Cardiac fibroblast (primary cell): ENCODE data around the gene OR1L8.
"Not testable (repeated sequence)": the region's sequence is repeated elsewhere in the genome, so short reads cannot be mapped to it uniquely, and the experiment has no call there.

Experiments
- DNase-seq, 2 donors: peaks; one replicate each; pipeline versions ENCODE4 v3.0.0 to v3.0.0-alpha.2; 2010; ENCODE audit warnings: low read depth in 2 of 2
- H3K4me3 ChIP-seq, 2 donors: replicated peaks in 1 of 2; 1 replicate in 1 of 2; 2 replicates in 1 of 2; pipeline ENCODE4 v1.5.1; 2011; ENCODE audit warnings: low read depth in 2 of 2, low read length in 2 of 2, mild to moderate bottlenecking in 2 of 2, moderate library complexity in 1 of 2
- CTCF ChIP-seq: IDR thresholded peaks from one replicate; pipeline ENCODE4 v1.5.1; 2011; ENCODE audit warnings: low read depth, mild to moderate bottlenecking, low read length, inconsistent platforms

OR1L8 gene, protein sequence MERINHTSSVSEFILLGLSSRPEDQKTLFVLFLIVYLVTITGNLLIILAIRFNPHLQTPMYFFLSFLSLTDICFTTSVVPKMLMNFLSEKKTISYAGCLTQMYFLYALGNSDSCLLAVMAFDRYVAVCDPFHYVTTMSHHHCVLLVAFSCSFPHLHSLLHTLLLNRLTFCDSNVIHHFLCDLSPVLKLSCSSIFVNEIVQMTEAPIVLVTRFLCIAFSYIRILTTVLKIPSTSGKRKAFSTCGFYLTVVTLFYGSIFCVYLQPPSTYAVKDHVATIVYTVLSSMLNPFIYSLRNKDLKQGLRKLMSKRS

GRCh38 chr9:122583284-122583683, at the start of gene OR1L8:
Gene OR1L8, minus strand, starts transcription at chr9:122583384. Its CDS starts 14,907 bp downstream, at chr9:122568477.
- not testable (repeated sequence) for H3K4me3 ChIP-seq, DNase-seq

DNA sequence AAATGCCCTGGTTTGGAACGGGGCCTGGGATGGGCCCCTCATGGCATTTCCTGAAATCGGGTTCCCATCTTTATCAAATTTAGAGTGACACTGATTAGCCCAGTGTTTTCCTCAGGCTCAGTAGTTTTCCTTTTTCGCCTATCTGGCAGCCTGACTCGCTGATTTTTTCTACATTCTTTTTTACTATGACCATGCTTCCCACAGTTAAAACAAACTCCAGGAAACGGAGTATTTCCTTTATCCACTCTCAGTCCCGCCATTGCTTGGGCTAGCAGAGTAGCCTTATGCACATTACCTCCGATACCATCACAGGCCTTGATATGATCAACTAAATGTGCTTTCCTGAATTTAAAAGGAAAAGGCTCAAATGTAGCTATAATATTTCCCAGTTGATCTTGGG, 36.8 kb upstream of the OR1L8 start:
- no peak for TF ChIP-seq CTCF
- DNase-seq, result no peak
- no peak overlapping the region for H3K4me3 ChIP-seq

- TF ChIP-seq CTCF, result no peak
- no peak for DNase-seq
- no peak within 1 kb of the TSS for H3K4me3 ChIP-seq
These were observed 31.2 kb upstream of the OR1L8 start, which contains the start of gene OR1Q1 for GRCh38 chr9:122614362-122614761. Gene OR1Q1, plus strand, starts transcription at chr9:122614738. Its CDS starts 0 bp downstream, at chr9:122614738.

DNA sequence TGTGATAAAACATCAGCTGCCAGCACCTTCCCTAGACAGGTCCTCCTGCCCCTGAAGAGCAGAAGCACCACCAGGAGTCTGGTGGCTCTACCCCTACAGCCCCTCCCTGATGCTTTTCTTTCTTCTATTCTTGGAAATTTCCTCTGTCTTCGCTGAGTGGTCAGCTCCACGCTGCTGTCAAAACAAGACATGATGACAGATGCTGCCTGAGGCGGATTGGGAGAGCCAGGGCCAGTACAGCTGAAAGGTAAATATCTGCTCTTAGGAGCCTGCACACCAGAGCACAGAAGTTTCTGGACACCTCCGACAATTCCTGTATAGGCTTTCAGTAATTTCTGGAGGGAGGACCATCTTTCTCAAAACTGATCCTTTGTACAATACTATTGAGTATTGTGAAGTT, 26.6 kb upstream of the OR1L8 start:
- H3K4me3 ChIP-seq, result no peak overlapping the region
- no peak for DNase-seq
- no peak for TF ChIP-seq CTCF

DNA sequence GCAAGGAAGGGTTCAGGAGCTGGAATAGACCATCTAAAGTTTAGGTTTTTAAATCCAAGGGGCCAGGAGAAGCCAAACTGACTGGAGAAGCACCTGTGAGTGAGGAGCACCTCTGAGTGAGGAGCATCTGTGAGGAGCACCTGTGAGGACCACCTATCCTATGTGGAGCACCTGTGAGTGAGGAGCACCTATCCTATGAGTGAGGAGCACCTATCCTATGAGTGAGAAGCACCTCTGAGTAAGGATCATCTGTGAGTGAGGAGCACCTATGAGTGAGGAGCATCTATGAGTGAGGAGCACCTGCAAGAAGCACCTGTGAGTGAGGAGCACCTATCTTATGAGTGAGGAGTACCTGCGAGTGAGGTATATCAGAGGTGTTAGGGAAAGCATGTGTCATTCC, 23.4 kb upstream of the OR1L8 start:
- no peak for TF ChIP-seq CTCF
- no peak overlapping the region for H3K4me3 ChIP-seq
- no peak for DNase-seq

DNA sequence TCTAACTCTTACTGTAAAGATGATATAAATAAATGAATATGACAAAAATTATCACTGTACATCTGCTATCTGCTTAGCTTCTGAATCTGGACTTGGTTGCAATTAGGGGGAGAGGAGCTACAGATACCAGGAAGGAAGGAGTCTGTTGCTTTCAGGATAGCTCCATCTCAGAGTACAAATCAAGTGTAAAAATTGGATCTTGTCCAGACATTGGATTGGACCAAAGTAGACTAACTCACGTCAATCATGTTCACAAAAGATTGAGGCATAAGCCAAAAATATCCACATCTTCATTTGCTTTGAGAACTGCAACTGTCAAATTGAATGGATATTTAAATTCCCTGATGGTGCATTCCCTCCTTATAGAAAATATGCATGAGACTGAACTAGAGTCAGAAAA, 22.5 kb upstream of the OR1L8 start:
- no peak for TF ChIP-seq CTCF
- no peak overlapping the region for H3K4me3 ChIP-seq
- no peak for DNase-seq

DNA sequence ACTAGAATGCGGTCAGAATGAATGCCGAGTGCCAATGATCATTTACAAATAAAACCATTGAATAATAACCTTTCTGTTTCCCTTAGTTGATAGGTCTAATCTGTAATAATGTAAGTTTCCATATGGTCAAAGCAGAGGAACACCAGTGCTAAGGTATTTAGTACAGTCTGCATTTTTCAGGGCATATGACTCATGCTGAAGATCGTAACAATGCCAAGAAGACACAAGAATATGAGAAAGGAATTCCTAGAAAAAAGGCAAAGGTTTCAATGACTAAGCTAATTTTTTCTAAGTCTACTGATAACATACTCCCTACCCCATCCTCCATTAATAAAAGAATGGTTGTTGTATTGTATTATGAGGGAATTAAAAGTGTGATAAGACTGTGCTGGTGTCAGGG, 2.8 kb downstream of the OR1L8 start:
- H3K4me3 ChIP-seq, result no peak overlapping the region
- DNase-seq, result peak; percentile 65 to 68
- TF ChIP-seq CTCF, result no peak
